Endodermal cell (in vitro differentiated cells): ENCODE results near the gene EFCAB6. TPM values are rescaled to one million over a fixed set of nuclear protein-coding genes. Genes with fewer than 3 reads are reported as not detected.

Experiments used
- DNase-seq: peaks from one replicate; pipeline ENCODE4 v3.0.0-alpha.2; 2017
- H3K27ac ChIP-seq: 2 replicates; pipeline ENCODE4 v1.5.1; 2013; ENCODE audit warnings: mild to moderate bottlenecking, low read depth, low read length, moderate library complexity
- H3K27me3 ChIP-seq: 2 replicates; pipeline ENCODE4 v1.6.1; 2013; ENCODE audit warnings: mild to moderate bottlenecking, low read length, moderate library complexity; ENCODE audit not compliant: insufficient read depth, control insufficient read depth, poor library complexity, severe bottlenecking
- H3K36me3 ChIP-seq: 2 replicates; pipeline ENCODE4 v1.7.0; 2013; ENCODE audit warnings: mild to moderate bottlenecking, low read length, moderate library complexity; ENCODE audit not compliant: control insufficient read depth, insufficient read depth
- H3K4me1 ChIP-seq: one replicate; pipeline ENCODE4 v1.7.0; 2013; ENCODE audit warnings: low read length; ENCODE audit not compliant: control insufficient read depth, insufficient read depth
- H3K4me3 ChIP-seq: 2 replicates; pipeline ENCODE4 v1.5.1; 2013; ENCODE audit warnings: mild to moderate bottlenecking, low read length, moderate library complexity
- H3K9ac ChIP-seq: 2 replicates; pipeline ENCODE4 v1.6.1; 2013; ENCODE audit warnings: mild to moderate bottlenecking, low read length, moderate library complexity; ENCODE audit not compliant: poor library complexity, severe bottlenecking; ENCODE audit errors: extremely low read depth
- H3K9me3 ChIP-seq: 2 replicates; pipeline ENCODE4 v1.6.1; 2013; ENCODE audit warnings: mild to moderate bottlenecking, low read length, moderate library complexity; ENCODE audit not compliant: control insufficient read depth
- H3K27ac Mint-ChIP-seq: 2 replicates; pipeline ENCODE4 v1.8.0; 2020; ENCODE audit warnings: mixed read lengths
- H3K27me3 Mint-ChIP-seq: 2 replicates; pipeline ENCODE4 v1.8.0; 2021; ENCODE audit warnings: mild to moderate bottlenecking, mixed read lengths; ENCODE audit not compliant: insufficient read depth
- H3K36me3 Mint-ChIP-seq: 2 replicates; pipeline ENCODE4 v1.8.0; 2020; ENCODE audit warnings: low read depth, mixed read lengths
- H3K4me1 Mint-ChIP-seq: 2 replicates; pipeline ENCODE4 v1.8.0; 2020; ENCODE audit warnings: mixed read lengths
- H3K4me3 Mint-ChIP-seq: 2 replicates; pipeline ENCODE4 v1.8.0; 2020; ENCODE audit warnings: mild to moderate bottlenecking, moderate library complexity, mixed read lengths
- H3K9me3 Mint-ChIP-seq: 2 replicates; pipeline ENCODE4 v1.8.0; 2020; ENCODE audit warnings: mild to moderate bottlenecking, mixed read lengths
- WGBS, 2 experiments: methylation state at CpG; one replicate each; pipeline versions ENCODE4 v1.1.5 to v1.1.7; 2013; ENCODE audit warnings: missing lambda C conversion rate in 2 of 2, mixed read lengths in 1 of 2; ENCODE audit not compliant: insufficient coverage in 1 of 2, insufficient read length in 1 of 2; 5-methylcytosine and 5-hydroxymethylcytosine counted together
- total RNA-seq, 2 donors: library from RNA; stranded (reverse); fragmentation: NEBNext Ultra II Directional in 1 of 2; extraction: Animal tissue kit (Norgen Biotek cat#: 25700) in 1 of 2; gene quantifications; 2 replicates in 1 of 2; 3 replicates in 1 of 2; pipeline ENCODE4 v1.2.1, GENCODE V29; 2021
- TF ChIP-seq, protein P1 (sequence below): fragments of 200-600 bp; sonication (generic); conservative IDR thresholded peaks from 2 replicates; pipeline ENCODE4 v1.5.0; 2021; ENCODE audit warnings: antibody characterized with exemption, mild to moderate bottlenecking

The EFCAB6 gene
- total RNA-seq, 2 donors from 2014 or later: 1.8 to 2.0 TPM

- Histone ChIP-seq H3K9me3 (no peaks in the 10 kb centered on the region), H3K9ac (no peak overlapping the region), H3K36me3 (no peaks in the 10 kb centered on the region), H3K27ac (no peak overlapping the region), H3K4me3 (no peak overlapping the region), H3K27me3 (no peaks in the 10 kb centered on the region), H3K4me1 (no peaks in the 10 kb centered on the region)
- no peak for DNase-seq
- Mint-ChIP-seq H3K4me1 (no peaks in the 10 kb centered on the region), H3K27ac (no peak overlapping the region), H3K4me3 (no peak overlapping the region), H3K9me3 (no peaks in the 10 kb centered on the region), H3K27me3 (peaks cover 3% of the 10 kb centered on the region), H3K36me3 (no peaks in the 10 kb centered on the region)
- TF ChIP-seq, protein P1, sequence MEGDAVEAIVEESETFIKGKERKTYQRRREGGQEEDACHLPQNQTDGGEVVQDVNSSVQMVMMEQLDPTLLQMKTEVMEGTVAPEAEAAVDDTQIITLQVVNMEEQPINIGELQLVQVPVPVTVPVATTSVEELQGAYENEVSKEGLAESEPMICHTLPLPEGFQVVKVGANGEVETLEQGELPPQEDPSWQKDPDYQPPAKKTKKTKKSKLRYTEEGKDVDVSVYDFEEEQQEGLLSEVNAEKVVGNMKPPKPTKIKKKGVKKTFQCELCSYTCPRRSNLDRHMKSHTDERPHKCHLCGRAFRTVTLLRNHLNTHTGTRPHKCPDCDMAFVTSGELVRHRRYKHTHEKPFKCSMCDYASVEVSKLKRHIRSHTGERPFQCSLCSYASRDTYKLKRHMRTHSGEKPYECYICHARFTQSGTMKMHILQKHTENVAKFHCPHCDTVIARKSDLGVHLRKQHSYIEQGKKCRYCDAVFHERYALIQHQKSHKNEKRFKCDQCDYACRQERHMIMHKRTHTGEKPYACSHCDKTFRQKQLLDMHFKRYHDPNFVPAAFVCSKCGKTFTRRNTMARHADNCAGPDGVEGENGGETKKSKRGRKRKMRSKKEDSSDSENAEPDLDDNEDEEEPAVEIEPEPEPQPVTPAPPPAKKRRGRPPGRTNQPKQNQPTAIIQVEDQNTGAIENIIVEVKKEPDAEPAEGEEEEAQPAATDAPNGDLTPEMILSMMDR: no peak
These were observed 85.8 kb downstream of the EFCAB6 start for GRCh38 chr22:43726322-43726721.

- H3K27me3 ChIP-seq: no peaks in the 10 kb centered on the region
- Mint-ChIP-seq H3K36me3 (no peaks in the 10 kb centered on the region), H3K9me3 (no peaks in the 10 kb centered on the region), H3K27ac (no peak overlapping the region), H3K4me3 (no peak overlapping the region), H3K27me3 (no peaks in the 10 kb centered on the region), H3K4me1 (no peaks in the 10 kb centered on the region)
- no peak overlapping the region for H3K27ac ChIP-seq
- no peak for DNase-seq
- no peaks in the 10 kb centered on the region for H3K36me3 ChIP-seq
- H3K4me3 ChIP-seq: no peak overlapping the region
- H3K9me3 ChIP-seq: no peaks in the 10 kb centered on the region
- no peak overlapping the region for H3K9ac ChIP-seq
- TF ChIP-seq, protein P1: no peak
- H3K4me1 ChIP-seq: no peaks in the 10 kb centered on the region
- 86% methylated on average over 3 of the region's 3 CpGs; no CpG with 5 or more reads in 1 of the 2 experiments for WGBS, 2 experiments
These were observed 88.3 kb downstream of the EFCAB6 start for GRCh38 chr22:43723816-43724215.

DNA sequence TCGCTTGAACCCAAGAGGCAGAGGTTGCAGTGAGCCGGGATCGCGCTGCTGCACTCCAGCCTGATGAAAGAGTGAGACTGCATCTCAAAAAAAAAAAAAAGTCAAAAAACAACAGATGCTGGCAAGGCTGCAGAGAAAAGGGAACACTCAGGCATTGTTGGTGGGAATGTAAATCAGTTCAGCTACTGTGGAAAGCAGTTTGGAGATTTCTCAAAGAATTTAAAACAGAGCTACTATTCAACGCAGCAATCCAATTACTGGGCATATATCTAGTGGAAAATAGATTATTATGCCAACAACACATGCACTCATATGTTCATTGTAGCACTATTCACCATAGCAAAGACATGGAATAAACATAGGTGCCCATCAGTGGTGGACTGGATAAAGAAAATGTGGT, 89.7 kb downstream of the EFCAB6 start:
- TF ChIP-seq, protein P1: no peak
- H3K36me3 Mint-ChIP-seq: no peaks in the 10 kb centered on the region
- no peaks in the 10 kb centered on the region for H3K27me3 ChIP-seq
- H3K4me1 Mint-ChIP-seq: no peaks in the 10 kb centered on the region
- WGBS, 2 experiments: 92 to 94% methylated on average over 4 of the region's 5 CpGs
- no peaks in the 10 kb centered on the region for H3K9me3 ChIP-seq
- H3K4me3 Mint-ChIP-seq: no peak overlapping the region
- no peak overlapping the region for H3K27ac ChIP-seq
- no peaks in the 10 kb centered on the region for H3K27me3 Mint-ChIP-seq
- no peaks in the 10 kb centered on the region for H3K36me3 ChIP-seq
- H3K4me3 ChIP-seq: no peak overlapping the region
- no peak for DNase-seq
- no peak overlapping the region for H3K27ac Mint-ChIP-seq
- no peaks in the 10 kb centered on the region for H3K9me3 Mint-ChIP-seq
- no peaks in the 10 kb centered on the region for H3K4me1 ChIP-seq
- H3K9ac ChIP-seq: no peak overlapping the region
